T-helper 1 cell (primary cell): ENCODE measurements around the gene HIVEP3.

Experiments used
- DNase-seq, 5 donors: peaks; one replicate each; pipeline ENCODE4 v3.0.0-alpha.2; 2012 to 2020

HIVEP3 gene

GRCh38 chr1:41647221-41648135, 271.2 kb downstream of the HIVEP3 start:
- DNase-seq: no peak

GRCh38 chr1:41646186-41646585, 272.5 kb downstream of the HIVEP3 start:
- DNase-seq: no peak

- no peak for DNase-seq
Observed at GRCh38 chr1:41645062-41645461, 273.7 kb downstream of the HIVEP3 start.

- DNase-seq: no peak
Observed at GRCh38 chr1:41642922-41643821, 275.6 kb downstream of the HIVEP3 start.

GRCh38 chr1:41641941-41642527, 276.7 kb downstream of the HIVEP3 start:
- DNase-seq: no peak

- DNase-seq: no peak
Observed at GRCh38 chr1:41641475-41641814, 277.3 kb downstream of the HIVEP3 start.

GRCh38 chr1:41640756-41641474, 277.8 kb downstream of the HIVEP3 start:
- no peak for DNase-seq

GRCh38 chr1:41640141-41640751, 278.5 kb downstream of the HIVEP3 start:
- no peak for DNase-seq

GRCh38 chr1:41639332-41639936, 279.3 kb downstream of the HIVEP3 start:
- peak in 1 of 5 donors; percentile 66 for DNase-seq

- peak in 1 of 5 donors; percentile 37 for DNase-seq
Observed at GRCh38 chr1:41638086-41639024, 280.4 kb downstream of the HIVEP3 start.

- no peak for DNase-seq
Observed at GRCh38 chr1:41637367-41637766, 281.4 kb downstream of the HIVEP3 start.

GRCh38 chr1:41633764-41634163, 285.0 kb downstream of the HIVEP3 start:
- DNase-seq: no peak

- no peak for DNase-seq
Observed at GRCh38 chr1:41632781-41633575, 285.7 kb downstream of the HIVEP3 start.

GRCh38 chr1:41631971-41632370, 286.8 kb downstream of the HIVEP3 start:
- no peak for DNase-seq

- no peak for DNase-seq
Observed at GRCh38 chr1:41631154-41631553, 287.6 kb downstream of the HIVEP3 start.

GRCh38 chr1:41629571-41629970, 289.2 kb downstream of the HIVEP3 start:
- DNase-seq: no peak

GRCh38 chr1:41629141-41629540, 289.6 kb downstream of the HIVEP3 start:
- no peak for DNase-seq

- DNase-seq: no peak
Observed at GRCh38 chr1:41627491-41628280, 291.0 kb downstream of the HIVEP3 start.
